AG09319 (cell line): ENCODE data around the gene BUB1B.

Source experiments
- DNase-seq: peaks from one replicate; pipeline ENCODE4 v3.0.0-alpha.2; 2010; ENCODE audit warnings: low read depth; ENCODE audit errors: extremely low read depth
- TF ChIP-seq, protein P1 (sequence below): IDR thresholded peaks from 2 replicates; pipeline ENCODE4 v1.5.1; 2011; ENCODE audit warnings: low read depth, mild to moderate bottlenecking, inconsistent platforms, low read length, moderate library complexity

BUB1B gene

DNA sequence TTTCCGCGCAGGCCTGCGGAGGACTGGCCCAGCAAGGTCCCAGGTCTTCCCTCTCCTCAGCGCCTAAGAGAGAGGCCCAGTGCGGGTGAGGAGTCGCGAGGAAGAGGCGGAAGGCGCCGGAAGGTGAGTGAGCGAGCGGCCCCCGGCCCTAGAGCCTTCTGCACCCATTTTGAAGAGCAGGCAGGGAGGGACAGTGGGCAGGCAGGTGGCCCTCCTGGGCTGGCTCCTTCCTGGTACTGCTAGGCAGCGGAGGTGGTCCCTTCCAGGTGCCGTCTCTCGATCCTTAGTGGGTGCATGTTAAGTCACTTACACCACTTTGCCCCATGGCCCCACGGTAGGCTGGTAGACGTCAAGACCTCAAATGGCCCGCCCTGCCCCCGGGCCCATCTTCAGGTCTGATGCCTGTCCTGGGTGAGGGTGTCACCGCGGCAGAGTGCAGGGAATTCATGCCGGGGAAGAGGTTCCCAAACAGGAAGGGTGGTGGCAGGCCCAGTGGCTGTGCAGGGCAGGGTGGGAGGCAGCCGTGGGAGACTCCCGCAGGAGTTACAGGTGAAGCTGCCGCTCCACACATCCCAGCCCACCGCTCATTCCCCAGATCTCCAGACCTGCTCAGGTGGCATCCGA is 92.4 kb downstream of the BUB1B start:
- TF ChIP-seq, protein P1, sequence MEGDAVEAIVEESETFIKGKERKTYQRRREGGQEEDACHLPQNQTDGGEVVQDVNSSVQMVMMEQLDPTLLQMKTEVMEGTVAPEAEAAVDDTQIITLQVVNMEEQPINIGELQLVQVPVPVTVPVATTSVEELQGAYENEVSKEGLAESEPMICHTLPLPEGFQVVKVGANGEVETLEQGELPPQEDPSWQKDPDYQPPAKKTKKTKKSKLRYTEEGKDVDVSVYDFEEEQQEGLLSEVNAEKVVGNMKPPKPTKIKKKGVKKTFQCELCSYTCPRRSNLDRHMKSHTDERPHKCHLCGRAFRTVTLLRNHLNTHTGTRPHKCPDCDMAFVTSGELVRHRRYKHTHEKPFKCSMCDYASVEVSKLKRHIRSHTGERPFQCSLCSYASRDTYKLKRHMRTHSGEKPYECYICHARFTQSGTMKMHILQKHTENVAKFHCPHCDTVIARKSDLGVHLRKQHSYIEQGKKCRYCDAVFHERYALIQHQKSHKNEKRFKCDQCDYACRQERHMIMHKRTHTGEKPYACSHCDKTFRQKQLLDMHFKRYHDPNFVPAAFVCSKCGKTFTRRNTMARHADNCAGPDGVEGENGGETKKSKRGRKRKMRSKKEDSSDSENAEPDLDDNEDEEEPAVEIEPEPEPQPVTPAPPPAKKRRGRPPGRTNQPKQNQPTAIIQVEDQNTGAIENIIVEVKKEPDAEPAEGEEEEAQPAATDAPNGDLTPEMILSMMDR: no peak
- DNase-seq: no peak

DNA sequence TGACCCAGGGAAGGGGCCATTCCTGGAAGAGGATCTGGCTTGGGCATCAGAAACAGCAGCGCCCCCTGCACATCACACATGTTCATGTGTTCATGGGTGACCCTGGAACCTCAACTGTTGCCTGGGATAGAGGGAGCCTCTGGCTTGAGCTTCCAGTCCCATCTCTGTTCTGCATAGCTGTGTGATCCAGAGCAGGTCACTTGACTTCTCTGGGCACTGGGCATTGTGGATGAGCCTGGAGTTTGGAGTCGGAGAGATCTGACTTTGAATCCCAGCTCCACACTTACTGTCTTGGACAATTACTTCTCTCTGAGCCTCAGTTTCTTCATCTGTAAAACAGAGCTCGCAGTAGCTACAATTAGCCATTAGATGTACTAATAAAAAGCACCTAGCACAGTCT is 93.6 kb downstream of the BUB1B start:
- DNase-seq: no peak
- TF ChIP-seq, protein P1: no peak

DNA sequence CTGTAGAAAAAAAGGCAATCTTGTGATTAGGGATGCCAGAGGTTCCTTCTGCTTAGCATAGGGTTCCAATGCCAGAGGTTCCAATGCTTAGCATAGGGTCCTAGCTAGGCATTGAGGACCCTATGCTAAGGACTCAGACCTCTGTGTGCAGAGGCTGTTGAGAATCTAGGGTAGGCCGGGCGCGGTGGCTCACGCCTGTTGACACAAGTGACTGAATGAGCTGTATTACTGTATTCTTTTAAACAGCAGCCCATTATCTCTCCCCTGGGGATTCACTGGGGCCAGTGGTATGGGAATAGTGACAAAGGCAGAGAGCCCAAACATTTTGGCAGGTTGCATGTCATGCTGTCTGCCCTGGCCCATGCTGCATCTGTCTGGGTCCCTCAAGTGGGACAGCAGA is 94.2 kb downstream of the BUB1B start:
- no peak for DNase-seq

DNA sequence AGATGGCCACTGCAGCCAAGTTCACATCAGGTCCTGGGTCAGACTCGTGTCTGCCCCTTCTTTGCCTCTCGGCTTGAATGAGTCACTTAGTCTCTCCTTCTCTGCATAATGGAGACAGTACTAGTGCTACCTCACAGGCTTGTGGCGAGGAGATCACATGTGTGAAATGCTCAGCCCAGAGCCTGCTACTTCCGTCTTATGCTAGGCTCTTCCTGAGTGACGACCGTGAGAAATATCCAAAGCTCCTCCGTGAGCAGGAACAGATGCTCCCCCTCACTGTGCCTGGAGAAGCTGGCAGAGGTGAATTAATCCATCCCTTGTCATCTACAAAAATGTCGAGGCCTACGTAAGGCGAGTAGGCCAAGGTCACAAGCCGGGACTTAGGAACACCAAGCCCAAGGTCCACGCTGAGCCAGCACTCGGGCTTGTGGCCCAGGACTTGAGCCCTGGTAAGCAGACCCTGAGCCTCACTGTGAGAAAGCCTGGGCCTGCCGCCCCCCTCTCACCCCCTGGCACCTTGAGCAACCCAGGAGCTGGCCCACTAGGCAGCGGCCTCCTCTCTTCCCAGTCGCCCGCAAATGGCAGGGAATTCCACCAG is 95.9 kb downstream of the BUB1B start:
- TF ChIP-seq, protein P1: no peak
- DNase-seq: no peak

More for the DNA sequence above, 94.2 kb downstream of the BUB1B start:
- TF ChIP-seq, protein P1: no peak

DNA sequence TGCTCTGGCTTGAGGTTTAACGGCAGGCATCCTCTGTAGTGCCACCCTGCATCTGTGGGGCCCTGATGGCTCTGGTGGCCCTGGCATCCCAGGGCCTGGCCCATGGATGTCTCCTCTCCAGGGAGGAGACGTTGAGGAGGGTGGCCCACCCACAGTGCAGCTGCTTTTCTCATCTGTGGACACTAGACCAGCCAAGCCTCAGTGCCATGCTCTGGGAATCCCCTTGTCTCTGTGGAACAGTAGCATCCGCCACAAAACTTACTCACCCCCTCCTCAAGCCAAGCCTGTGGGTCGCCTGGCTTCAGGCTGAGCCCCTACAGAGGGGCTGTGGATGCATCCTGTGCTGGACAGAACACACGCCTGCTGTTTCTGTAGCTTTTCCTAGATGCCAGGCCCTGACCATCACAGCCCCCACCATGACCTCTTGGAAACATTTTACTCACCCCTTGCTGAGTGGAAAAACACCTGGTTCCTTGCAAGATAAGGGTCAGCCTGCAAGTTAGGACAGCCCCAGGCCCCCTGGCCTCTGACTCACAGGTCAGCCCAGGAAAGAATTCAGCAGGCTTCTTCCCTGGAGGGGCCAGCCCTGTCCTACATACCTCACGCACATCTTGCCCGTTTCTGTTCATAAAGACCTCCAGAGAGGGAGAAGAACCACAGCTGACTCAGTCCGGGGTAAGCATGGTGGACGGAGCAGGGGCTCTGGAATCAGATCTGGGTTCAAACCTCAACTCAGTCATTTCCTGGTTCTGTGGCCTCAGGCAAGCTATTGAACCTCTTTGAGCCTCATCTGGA is 97.0 kb downstream of the BUB1B start:
- TF ChIP-seq, protein P1: no peak
- no peak for DNase-seq

DNA sequence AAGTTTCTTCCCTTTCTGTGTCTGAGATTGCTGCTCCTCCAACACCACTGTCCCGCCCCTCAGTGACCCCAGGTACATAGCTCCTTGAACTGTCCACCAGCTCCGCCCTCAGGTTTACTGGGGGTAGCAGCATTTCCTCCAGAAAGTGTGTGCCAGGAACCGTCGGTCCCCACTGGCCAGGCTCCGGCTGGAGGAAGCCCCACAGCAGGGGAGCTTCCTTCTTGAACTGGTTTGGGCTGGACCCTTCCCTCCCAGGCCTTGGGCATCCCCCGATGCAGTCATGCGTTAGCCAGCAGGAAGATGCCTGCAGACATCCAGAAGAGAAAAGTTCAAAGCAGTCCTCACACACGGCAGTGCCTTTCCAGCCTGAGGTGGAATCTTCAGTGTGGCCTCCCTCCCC is 97.7 kb downstream of the BUB1B start:
- DNase-seq: no peak
- TF ChIP-seq, protein P1: no peak

DNA sequence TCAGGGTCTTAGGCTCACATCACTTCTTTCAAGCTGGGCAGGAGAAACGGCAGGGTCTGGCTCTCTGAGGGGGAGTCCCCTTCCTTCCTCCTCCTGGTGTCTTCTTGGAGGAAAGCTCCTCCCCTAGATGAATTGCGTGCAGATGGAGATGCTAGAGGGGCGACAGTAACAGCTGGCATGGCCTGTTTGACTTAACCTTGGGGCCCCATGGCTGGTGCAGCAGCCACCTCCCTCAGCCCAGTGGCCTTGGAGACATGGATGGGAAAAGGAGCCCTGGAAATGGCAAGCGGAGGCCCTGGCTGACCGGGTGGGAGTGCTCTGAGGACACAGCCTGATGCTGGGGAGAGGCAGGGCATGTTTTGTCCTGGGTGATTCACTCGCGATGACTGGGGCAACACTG is 98.2 kb downstream of the BUB1B start:
- DNase-seq: no peak
- TF ChIP-seq, protein P1: no peak
